ENCODE measurements around the gene NCBP2L.

Gene NCBP2L

GRCh38 chrX:107747596-107748161, 29.9 kb upstream of the NCBP2L start:
- no peak for TF ChIP-seq EZH2phosphoT487 (IDR thresholded peaks at IDR 0.05; ENCODE audit: borderline replicate concordance, low read length)
- TF ChIP-seq, protein P1, sequence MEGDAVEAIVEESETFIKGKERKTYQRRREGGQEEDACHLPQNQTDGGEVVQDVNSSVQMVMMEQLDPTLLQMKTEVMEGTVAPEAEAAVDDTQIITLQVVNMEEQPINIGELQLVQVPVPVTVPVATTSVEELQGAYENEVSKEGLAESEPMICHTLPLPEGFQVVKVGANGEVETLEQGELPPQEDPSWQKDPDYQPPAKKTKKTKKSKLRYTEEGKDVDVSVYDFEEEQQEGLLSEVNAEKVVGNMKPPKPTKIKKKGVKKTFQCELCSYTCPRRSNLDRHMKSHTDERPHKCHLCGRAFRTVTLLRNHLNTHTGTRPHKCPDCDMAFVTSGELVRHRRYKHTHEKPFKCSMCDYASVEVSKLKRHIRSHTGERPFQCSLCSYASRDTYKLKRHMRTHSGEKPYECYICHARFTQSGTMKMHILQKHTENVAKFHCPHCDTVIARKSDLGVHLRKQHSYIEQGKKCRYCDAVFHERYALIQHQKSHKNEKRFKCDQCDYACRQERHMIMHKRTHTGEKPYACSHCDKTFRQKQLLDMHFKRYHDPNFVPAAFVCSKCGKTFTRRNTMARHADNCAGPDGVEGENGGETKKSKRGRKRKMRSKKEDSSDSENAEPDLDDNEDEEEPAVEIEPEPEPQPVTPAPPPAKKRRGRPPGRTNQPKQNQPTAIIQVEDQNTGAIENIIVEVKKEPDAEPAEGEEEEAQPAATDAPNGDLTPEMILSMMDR (IDR thresholded peaks at IDR 0.05; ENCODE audit: low read depth, low read length, poor library complexity, severe bottlenecking) = no peak
- Histone ChIP-seq H3K4me2 (ENCODE audit: low read length) (no peak overlapping the region), H3K9me3 (ENCODE audit: control insufficient read depth, insufficient read depth, low read length) (no peaks in the 10 kb centered on the region), H3K79me2 (ENCODE audit: control insufficient read depth, low read length) (no peaks in the 10 kb centered on the region), H3K36me3 (ENCODE audit: control insufficient read depth, low read length) (no peaks in the 10 kb centered on the region), H3K4me1 (ENCODE audit: control insufficient read depth, low read length) (peaks cover under 1% of the 10 kb centered on the region), H3K4me3 (ENCODE audit: low read length) (no peak overlapping the region), H3K27me3 (ENCODE audit: control insufficient read depth, low read length) (no peaks in the 10 kb centered on the region), H3K27ac (ENCODE audit: low read depth, low read length) (no peak overlapping the region), H4K20me1 (ENCODE audit: control insufficient read depth, insufficient read depth, low read depth, low read length) (no peaks in the 10 kb centered on the region), H3F3A (ENCODE audit: control insufficient read depth, insufficient read depth) (no peaks in the 10 kb centered on the region), H3K9me2 (replicated peaks; ENCODE audit: control insufficient read depth, low read length) (no peaks in the 10 kb centered on the region)

GRCh38 chrX:107748506-107748905, 29.0 kb upstream of the NCBP2L start:
- H3K79me2 ChIP-seq (ENCODE audit: control insufficient read depth, low read length) = no peaks in the 10 kb centered on the region
- no peaks in the 10 kb centered on the region for H3K9me3 ChIP-seq (ENCODE audit: control insufficient read depth, insufficient read depth, low read length)
- H3K9me2 ChIP-seq (replicated peaks; ENCODE audit: control insufficient read depth, low read length) = no peaks in the 10 kb centered on the region
- no peak overlapping the region for H3K4me2 ChIP-seq (ENCODE audit: low read length)
- no peaks in the 10 kb centered on the region for H4K20me1 ChIP-seq (ENCODE audit: control insufficient read depth, insufficient read depth, low read depth, low read length)
- no peak overlapping the region for H3K27ac ChIP-seq (ENCODE audit: low read depth, low read length)
- no peak for TF ChIP-seq EZH2phosphoT487 (IDR thresholded peaks at IDR 0.05; ENCODE audit: borderline replicate concordance, low read length)
- TF ChIP-seq, protein P1 (IDR thresholded peaks at IDR 0.05; ENCODE audit: low read depth, low read length, poor library complexity, severe bottlenecking) = no peak
- no peaks in the 10 kb centered on the region for H3K27me3 ChIP-seq (ENCODE audit: control insufficient read depth, low read length)
- no peaks in the 10 kb centered on the region for H3F3A ChIP-seq (ENCODE audit: control insufficient read depth, insufficient read depth)
- no peaks in the 10 kb centered on the region for H3K4me1 ChIP-seq (ENCODE audit: control insufficient read depth, low read length)
- H3K4me3 ChIP-seq (ENCODE audit: low read length) = no peak overlapping the region
- no peaks in the 10 kb centered on the region for H3K36me3 ChIP-seq (ENCODE audit: control insufficient read depth, low read length)

DNA sequence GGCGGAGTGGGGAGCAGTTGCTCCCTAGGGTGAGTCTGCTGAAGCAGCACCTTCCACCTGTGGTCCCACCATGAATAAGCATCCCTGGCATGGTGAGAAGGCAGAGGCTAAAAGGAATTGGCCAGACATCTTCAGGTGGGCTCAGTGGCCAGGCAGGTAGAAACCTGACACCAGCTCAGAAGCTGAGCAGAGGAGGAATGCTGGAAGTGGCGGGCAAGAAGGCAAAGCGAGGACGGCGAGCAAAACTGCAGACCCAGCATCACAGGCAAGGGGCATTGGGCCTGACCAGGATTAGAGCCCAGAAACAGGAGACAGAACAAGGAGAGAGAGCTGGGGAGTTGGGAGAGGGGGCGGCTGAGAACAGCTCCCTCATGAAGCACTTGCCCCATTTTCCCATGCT, 27.3 kb upstream of the NCBP2L start:
- H3K9me2 ChIP-seq (replicated peaks; ENCODE audit: control insufficient read depth, low read length) = no peaks in the 10 kb centered on the region
- H3K27me3 ChIP-seq (ENCODE audit: control insufficient read depth, low read length) = no peaks in the 10 kb centered on the region
- H3F3A ChIP-seq (ENCODE audit: control insufficient read depth, insufficient read depth) = no peaks in the 10 kb centered on the region
- TF ChIP-seq, protein P1 (IDR thresholded peaks at IDR 0.05; ENCODE audit: low read depth, low read length, poor library complexity, severe bottlenecking) = no peak
- TF ChIP-seq EZH2phosphoT487 (IDR thresholded peaks at IDR 0.05; ENCODE audit: borderline replicate concordance, low read length) = no peak
- H4K20me1 ChIP-seq (ENCODE audit: control insufficient read depth, insufficient read depth, low read depth, low read length) = no peaks in the 10 kb centered on the region
- H3K79me2 ChIP-seq (ENCODE audit: control insufficient read depth, low read length) = no peaks in the 10 kb centered on the region
- no peaks in the 10 kb centered on the region for H3K36me3 ChIP-seq (ENCODE audit: control insufficient read depth, low read length)
- no peaks in the 10 kb centered on the region for H3K4me1 ChIP-seq (ENCODE audit: control insufficient read depth, low read length)
- no peak overlapping the region for H3K27ac ChIP-seq (ENCODE audit: low read depth, low read length)
- H3K4me3 ChIP-seq (ENCODE audit: low read length) = no peak overlapping the region
- H3K9me3 ChIP-seq (ENCODE audit: control insufficient read depth, insufficient read depth, low read length) = no peaks in the 10 kb centered on the region
- no peak overlapping the region for H3K4me2 ChIP-seq (ENCODE audit: low read length)
